ENCODE data around the gene DUT.

The DUT gene

GRCh38 chr15:48330105-48330785 is 984 bp upstream of the DUT start:
- DNase-seq (ENCODE audit: low spot score): peak; percentile 8

GRCh38 chr15:48331796-48332641 is 790 bp downstream of the DUT start:
- DNase-seq (ENCODE audit: low spot score): peak; percentile 69

GRCh38 chr15:48332642-48333034 is 1.4 kb downstream of the DUT start:
- no peak for DNase-seq (ENCODE audit: low spot score)

- no peak for DNase-seq (ENCODE audit: low spot score)
These were observed 2.3 kb downstream of the DUT start for GRCh38 chr15:48333540-48333939.

- no peak for DNase-seq (ENCODE audit: low spot score)
These were observed 3.0 kb downstream of the DUT start for GRCh38 chr15:48334260-48334659.

- DNase-seq (ENCODE audit: low spot score): peak; percentile 41
These were observed 5.7 kb downstream of the DUT start for GRCh38 chr15:48336940-48337339.

GRCh38 chr15:48337607-48338006 is 6.4 kb downstream of the DUT start:
- DNase-seq (ENCODE audit: low spot score): no peak

- no peak for DNase-seq (ENCODE audit: low spot score)
These were observed 8.9 kb downstream of the DUT start for GRCh38 chr15:48340111-48340510.

GRCh38 chr15:48343865-48344264 is 12.6 kb downstream of the DUT start:
- no peak for DNase-seq (ENCODE audit: low spot score)

- no peak for DNase-seq (ENCODE audit: low spot score)
These were observed 14.3 kb downstream of the DUT start for GRCh38 chr15:48345516-48345915.

- DNase-seq (ENCODE audit: low spot score): peak; percentile 83
These were observed 21.3 kb downstream of the DUT start for GRCh38 chr15:48352474-48353072.

- no peak for DNase-seq (ENCODE audit: low spot score)
These were observed 23.6 kb downstream of the DUT start for GRCh38 chr15:48354694-48355303.

- no peak for DNase-seq (ENCODE audit: low spot score)
These were observed 24.1 kb downstream of the DUT start for GRCh38 chr15:48355377-48355776.

GRCh38 chr15:48358229-48359152 is 27.3 kb downstream of the DUT start:
- peak; percentile 25 for DNase-seq (ENCODE audit: low spot score)

GRCh38 chr15:48360841-48361240 is 29.6 kb downstream of the DUT start:
- no peak for DNase-seq (ENCODE audit: low spot score)

- no peak for DNase-seq (ENCODE audit: low spot score)
These were observed 30.5 kb downstream of the DUT start for GRCh38 chr15:48361685-48362084.

GRCh38 chr15:48363474-48363873 is 32.2 kb downstream of the DUT start:
- no peak for DNase-seq (ENCODE audit: low spot score)

- DNase-seq (ENCODE audit: low spot score): no peak
These were observed 34.3 kb downstream of the DUT start for GRCh38 chr15:48365575-48365974.

GRCh38 chr15:48366584-48367312 is 35.5 kb downstream of the DUT start:
- DNase-seq (ENCODE audit: low spot score): no peak

GRCh38 chr15:48367483-48367882 is 36.3 kb downstream of the DUT start:
- no peak for DNase-seq (ENCODE audit: low spot score)

GRCh38 chr15:48370460-48370859 is 39.2 kb downstream of the DUT start:
- DNase-seq (ENCODE audit: low spot score): no peak

Measured in cerebellar cortex (tissue), 1 donor.